ENCODE measurements around the gene FMNL3.
"Not testable (repeated sequence)": the region's sequence is repeated elsewhere in the genome, so short reads cannot be mapped to it uniquely, and the experiment has no call there.

The FMNL3 gene

GRCh38 chr12:49717800-49718199, 10.6 kb upstream of the FMNL3 start:
- DNase-seq (ENCODE audit: low read depth in 1 of 2, low spot score in 1 of 2) = not testable (repeated sequence)

DNA sequence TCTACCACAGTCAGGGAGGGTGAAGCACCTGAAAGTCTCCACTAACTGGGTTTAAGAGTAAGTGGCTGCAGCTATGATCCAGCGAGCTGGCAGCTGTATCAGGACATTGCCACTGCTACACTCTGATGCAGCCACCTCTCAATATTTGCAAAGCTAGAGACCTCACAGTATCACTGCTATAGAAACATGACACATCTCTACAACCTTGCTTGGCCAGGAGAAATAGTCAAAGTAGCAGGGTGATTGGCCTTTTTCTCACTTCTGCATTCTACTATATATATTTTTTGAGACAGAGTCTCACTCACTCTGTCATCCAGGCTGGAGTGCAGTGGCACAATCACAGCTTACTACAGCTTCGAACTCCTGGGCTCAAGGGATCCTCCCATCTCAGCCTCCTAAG, 9.3 kb upstream of the FMNL3 start:
- DNase-seq (ENCODE audit: low read depth in 1 of 2, low spot score in 1 of 2) = no peak

DNA sequence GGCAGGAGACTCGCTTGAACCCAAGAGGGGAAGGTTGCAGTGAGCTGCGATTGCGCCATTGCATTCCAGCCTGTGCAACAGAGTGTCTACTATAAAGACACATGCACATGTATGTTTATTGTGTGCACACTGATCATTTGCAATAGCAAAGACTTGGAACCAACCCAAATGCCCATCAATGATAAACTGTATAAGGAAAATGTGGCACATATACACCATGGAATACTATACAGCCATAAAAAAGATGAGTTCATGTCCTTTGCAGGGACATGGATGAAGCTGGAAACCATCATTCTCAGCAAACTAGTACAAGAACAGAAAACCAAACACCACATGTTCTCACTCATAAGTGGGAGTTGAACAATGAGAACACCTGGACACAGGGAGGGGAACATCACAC, 6.7 kb upstream of the FMNL3 start:
- not testable (repeated sequence) for DNase-seq (ENCODE audit: low read depth in 1 of 2, low spot score in 1 of 2)

- no peak for DNase-seq (ENCODE audit: low read depth in 1 of 2, low spot score in 1 of 2)
Measured at GRCh38 chr12:49708851-49709250, 1.6 kb upstream of the FMNL3 start.

DNA sequence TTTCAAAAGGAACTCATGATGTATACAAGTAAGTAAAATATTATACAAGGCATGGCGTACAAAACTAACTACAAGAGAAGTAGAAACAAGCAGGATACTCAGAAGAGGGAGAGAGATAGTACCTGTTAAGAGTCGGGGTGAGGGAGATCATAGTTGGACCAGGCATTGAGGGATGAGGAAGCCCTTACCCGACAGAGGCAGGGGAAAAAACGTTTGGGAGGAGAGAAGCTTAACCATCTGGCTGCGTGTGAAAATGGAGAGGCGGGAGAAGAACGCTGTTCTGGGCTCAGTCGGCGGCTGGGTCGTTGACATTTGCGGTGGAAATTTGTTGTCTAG, 575 bp upstream of the FMNL3 start:
- DNase-seq (ENCODE audit: low read depth in 1 of 2, low spot score in 1 of 2) = no peak

DNA sequence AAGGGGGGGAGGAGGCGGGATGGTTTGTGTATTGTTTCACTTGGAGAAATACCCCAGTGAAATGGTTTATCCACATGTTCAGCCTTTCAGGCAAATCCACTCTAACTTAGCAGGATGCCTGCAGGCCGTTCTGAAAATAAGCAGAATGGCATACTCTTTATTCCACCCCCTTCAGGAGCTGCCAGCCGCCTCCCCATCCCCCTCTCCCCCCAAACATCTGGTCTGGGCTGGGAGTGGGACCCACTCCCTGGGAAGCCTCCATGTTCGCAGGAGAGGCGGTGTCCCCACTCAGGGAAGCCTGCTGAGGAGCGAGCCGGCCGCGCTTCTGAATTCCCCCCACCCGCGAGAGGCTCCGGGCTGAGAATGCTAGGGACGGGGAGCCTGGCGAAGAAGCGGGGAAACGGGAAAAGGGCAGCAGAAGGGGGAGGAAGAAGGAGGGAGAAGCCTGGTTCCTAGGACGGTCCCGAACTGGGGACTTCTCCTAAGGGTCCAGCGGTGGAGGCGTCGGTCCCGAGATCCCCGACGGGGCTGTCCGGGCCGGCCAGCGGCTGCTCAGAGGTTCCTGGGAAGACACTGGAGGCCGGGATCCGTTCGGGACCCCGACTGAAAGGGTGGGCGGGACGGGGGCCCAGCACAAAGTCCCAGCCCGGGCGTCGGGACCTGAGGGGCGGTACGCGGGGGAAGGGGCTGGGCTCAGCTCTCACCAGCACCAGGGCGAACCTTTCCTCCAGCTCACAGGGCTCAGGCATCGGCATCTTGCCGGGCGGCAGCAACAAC, 666 bp downstream of the FMNL3 start:
- DNase-seq (ENCODE audit: low read depth in 1 of 2, low spot score in 1 of 2) = peak in 1 of 2 donors; percentile 15

DNA sequence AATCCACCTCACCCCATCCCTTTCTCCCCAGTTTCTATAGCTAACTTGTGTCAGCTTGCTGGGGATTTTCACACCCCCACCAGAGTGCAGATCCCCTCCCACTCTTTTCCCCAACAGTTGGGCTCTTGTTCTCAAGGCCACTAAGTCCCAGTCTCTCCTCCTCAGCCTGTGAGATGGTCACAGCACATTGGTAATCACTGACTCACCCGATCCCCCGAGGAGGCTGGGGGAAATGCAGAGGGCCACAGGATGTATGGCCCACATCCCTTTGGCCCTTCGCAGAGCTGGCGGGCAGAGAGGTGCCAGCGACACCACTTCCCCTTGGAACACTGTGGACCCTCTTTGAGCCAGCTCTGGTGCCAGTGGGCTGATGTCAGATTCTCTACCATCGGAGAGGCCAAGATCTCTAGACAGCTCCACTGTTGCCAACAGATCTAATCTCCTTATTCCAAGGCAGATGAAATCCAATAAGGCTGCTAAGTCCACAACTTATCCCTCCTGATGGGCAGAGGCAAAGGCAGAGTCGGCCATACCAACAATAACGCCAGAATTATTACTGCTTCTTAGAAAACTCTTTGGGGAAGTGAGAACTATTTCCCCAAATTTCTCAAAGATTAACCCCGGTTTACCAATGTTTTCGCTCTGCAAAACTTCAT, 1.6 kb downstream of the FMNL3 start:
- no peak for DNase-seq (ENCODE audit: low read depth in 1 of 2, low spot score in 1 of 2)

DNA sequence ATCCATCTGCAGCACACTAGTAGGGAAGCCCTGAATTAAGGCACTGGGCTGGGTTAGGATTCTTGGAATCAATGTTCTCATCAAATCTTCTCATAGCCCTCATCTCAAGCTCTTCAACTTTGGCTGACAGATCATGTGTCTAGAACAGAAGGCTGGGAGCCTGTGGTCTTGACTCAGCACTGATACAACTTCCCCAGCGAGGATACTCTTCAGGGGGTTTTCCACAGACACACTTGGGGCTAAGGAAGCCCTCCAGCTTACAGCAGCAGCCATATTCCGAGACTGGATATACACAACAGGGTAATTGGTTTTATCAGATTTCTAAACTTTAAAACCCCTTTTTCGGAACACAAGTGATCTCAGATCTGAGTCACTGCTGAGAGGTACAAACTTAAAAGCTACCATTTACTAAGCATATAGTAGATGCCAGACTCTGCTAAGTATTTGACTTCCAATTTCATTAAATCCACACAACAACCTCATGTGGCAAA, 3.5 kb downstream of the FMNL3 start:
- DNase-seq (ENCODE audit: low read depth in 1 of 2, low spot score in 1 of 2) = no peak

DNA sequence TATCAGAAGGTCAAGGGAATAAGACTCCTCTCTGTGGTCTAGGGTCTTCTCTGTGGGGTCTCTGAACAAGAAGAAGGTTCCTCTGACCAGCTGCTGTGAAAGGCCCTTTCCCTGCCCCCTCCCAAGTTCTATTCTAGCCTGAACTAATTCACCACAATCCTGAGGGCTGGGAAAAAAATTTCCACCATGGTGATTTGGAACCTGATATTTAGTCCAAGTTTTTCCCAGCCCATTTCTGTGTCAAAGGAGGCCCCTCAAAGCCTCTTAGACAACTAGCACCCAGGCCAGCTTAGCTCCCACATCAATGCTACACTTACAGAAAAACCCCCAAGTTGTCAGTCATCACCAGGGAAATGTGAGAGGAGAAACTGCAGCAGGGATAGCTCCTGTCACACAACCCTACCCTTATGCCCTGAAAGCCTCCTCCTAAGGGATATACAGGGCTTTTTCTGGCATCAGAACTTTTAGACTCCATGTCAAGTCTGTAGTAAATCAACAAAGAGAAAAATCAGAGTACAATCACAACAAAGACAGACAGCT, 4.5 kb downstream of the FMNL3 start:
- no peak for DNase-seq (ENCODE audit: low read depth in 1 of 2, low spot score in 1 of 2)

- no peak for DNase-seq (ENCODE audit: low read depth in 1 of 2, low spot score in 1 of 2)
Measured at GRCh38 chr12:49702009-49702408, 5.2 kb downstream of the FMNL3 start.

DNA sequence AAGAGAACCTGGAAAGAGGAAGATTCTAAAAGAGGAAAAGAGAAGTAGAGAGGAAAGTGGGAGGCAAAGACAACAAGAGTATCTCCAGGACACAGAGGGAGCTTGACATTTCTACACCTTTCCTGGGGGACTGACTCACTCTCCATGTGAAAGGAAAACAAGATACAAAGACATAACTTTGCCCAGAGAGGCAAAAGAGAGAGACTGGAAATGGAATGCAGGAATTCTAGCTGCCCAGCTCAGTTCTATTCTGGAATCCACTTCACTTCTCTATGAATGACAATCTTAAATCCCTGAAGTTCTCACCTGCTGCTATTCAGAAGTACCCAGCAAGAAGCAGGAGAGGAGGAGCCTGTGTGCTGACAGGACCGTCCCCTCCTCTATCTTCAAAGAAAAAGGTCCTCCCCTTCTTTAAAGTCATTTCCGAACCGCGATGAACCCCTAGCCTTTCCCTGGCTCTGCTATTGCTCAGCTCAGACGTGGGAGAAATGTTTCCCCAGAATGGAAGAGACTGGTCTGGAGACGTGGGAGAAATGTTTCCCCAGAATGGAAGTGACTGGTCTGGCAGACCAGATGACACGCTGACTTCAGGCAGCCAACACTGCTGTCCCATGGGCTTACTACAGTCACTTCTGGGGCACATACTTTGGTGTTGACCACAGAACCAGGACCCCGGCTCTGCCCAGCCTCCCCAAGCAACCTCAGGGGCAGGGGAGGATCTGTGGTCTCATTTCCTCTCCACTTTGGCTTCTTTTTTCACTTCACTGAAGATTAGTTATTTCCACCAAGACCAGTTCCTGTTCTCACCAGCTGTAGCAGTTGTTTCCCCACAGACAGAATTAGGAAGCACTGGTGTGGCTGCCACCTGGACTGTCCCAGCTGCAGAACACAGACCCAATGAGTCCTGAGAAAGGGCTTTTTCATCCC, 8.3 kb downstream of the FMNL3 start:
- no peak for DNase-seq (ENCODE audit: low read depth in 1 of 2, low spot score in 1 of 2)

DNA sequence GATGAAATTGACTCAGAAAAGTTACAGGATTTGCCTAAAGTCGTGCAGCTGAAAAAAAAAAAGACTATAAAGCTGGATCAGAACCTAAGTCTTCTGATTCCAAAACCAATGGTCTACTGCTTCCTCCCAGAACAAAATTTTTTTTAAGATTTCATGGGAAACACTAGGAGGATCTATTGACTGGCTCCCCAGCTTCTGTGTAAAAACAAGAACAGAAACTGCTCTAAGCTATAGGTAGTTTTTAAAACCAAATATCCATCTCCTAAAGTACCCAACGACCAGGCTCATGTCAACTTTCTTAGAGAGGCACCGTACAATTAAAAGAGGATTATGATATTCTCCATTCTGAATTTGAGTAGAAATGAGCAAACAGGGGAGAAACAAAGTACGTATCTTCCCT, 9.4 kb downstream of the FMNL3 start:
- DNase-seq (ENCODE audit: low read depth in 1 of 2, low spot score in 1 of 2) = no peak

DNA sequence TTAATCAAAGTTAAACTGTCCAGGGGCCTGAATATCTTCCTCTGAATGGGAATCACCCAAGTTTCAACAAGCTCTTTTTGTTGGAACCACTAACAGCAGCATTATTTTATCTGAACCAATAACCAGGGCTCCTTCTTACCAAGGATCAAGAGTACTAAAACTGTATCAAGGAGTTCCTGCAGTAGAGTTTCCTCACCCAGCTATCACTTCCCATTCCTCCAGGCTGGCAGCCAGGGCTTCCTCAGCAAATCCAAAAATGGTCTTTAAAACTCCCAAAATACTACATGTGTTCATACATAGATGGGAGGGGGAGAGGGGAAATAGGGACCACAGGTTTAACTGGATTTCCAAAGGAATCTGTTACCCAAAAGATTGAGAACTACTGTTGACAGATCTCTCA, 10.5 kb downstream of the FMNL3 start:
- no peak for DNase-seq (ENCODE audit: low read depth in 1 of 2, low spot score in 1 of 2)

DNA sequence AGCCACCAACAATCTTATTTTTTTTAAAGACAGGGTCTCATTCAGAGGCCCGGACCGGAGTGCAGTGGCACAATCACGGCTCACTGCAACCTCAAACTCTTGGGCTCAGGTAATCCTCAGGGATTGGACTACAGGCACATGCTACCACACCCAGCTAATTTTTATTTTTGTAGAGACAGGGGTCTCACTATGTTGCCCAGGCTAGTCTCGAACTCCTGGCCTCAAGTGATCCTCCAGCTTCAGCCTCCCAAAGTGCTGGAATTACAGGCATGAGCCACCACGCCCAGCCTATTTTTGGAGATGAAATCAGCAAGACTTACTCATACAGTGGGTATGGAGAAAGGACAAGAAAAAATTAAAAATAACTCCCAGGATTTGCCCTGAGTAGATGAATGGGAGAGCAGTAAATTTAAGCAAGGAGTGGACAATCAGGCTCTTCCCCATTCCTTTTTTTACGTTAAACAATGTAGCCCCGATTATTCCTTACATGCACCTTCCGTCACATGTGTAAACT, 13.2 kb downstream of the FMNL3 start:
- DNase-seq (ENCODE audit: low read depth in 1 of 2, low spot score in 1 of 2) = no peak

DNA sequence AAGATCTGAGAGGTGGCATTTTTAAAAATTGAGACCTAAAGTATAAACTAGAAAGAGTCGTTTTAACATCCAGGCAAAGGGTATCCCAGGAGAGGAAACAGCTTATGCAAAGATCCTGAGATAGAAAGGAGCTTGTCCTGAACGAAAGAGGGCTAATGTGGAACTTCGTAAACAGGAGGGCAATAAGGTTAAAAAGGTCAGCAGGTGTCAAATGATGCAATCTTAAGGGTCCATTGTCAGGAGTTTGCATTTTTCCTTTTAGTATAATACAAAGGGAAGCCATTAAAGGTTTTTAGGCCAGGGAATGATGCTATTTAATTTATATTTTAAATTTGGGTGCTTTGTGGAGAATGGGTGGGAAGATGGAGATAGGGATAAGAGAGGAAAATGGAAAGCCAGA, 14.4 kb downstream of the FMNL3 start:
- no peak for DNase-seq (ENCODE audit: low read depth in 1 of 2, low spot score in 1 of 2)

GRCh38 chr12:49689785-49690184, 17.4 kb downstream of the FMNL3 start:
- no peak for DNase-seq (ENCODE audit: low read depth in 1 of 2, low spot score in 1 of 2)

DNA sequence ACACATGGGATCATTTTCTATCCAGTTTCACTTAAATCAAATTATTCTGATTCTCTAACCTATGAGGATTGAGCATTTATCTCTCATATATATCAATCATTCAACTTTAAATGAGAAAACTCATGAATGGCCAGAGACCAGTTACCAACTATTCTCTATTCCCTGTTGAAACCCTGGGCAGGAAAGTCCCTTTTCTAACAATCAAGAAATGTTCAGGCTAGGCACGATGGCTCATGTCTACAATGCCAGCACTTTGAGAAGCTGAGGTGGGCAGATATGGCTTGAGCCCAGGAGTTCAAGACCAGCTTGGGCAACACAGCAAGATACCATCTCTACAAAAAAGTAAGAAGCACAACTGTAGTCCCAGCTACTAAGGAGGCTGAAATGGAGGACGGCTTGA, 18.0 kb downstream of the FMNL3 start:
- DNase-seq (ENCODE audit: low read depth in 1 of 2, low spot score in 1 of 2) = no peak

DNA sequence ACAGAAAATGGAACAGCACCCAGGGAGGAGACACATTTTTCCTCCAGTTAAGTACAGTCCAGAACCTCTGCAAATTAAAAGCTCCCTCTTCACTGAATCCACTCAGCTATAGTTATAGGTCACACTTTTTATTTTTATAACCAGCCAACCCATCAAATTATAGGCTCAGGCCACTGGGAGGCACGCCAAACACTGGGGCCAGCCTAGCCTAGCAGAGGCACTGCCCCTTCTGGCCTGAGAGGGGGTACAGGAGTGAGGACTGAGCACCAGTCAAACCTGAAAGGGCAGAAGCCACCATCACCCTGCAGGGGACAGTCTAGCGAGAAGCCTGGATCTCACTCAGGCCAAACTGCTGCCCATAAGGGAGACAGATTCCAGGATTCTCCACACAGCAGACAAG, 19.3 kb downstream of the FMNL3 start:
- DNase-seq (ENCODE audit: low read depth in 1 of 2, low spot score in 1 of 2) = no peak

DNA sequence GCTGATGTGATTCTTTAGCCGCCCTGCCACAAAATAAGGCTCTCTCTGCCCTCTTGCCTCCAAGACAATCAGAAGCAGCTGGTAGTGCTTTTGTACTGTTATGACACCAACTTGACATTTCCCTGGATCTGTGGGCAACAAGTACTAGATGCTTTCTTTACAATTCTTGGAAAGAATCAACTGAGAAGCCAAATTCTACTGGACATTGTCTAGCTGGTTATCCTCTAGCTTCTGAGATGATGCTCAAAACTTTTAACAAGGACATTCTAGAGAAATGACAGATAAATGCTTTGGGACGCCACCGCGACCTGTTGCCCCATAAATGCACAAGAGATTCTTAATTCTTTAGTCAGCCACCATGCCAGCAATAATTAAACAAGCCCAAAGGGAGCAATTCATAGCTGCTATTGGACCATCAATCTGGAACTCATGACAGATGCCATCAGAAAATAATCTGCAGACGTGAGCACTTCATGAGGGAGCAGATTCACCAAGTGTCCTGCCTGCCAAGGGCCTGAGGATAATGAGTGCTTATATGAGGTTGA, 22.8 kb downstream of the FMNL3 start:
- DNase-seq (ENCODE audit: low read depth in 1 of 2, low spot score in 1 of 2) = no peak

GRCh38 chr12:49683599-49684309, 23.5 kb downstream of the FMNL3 start:
- DNase-seq (ENCODE audit: low read depth in 1 of 2, low spot score in 1 of 2) = no peak
